GM21619 (cell line): ENCODE measurements around the gene BCAT1.
"Not testable (repeated sequence)": the region's sequence is repeated elsewhere in the genome, so short reads cannot be mapped to it uniquely, and the experiment has no call there.

Experiments
- ATAC-seq: cut with Tn5 transposase; IDR thresholded peaks from one replicate; pipeline ENCODE4 v1.9.1; 2021; ENCODE audit not compliant: unreplicated experiment

Gene BCAT1

DNA sequence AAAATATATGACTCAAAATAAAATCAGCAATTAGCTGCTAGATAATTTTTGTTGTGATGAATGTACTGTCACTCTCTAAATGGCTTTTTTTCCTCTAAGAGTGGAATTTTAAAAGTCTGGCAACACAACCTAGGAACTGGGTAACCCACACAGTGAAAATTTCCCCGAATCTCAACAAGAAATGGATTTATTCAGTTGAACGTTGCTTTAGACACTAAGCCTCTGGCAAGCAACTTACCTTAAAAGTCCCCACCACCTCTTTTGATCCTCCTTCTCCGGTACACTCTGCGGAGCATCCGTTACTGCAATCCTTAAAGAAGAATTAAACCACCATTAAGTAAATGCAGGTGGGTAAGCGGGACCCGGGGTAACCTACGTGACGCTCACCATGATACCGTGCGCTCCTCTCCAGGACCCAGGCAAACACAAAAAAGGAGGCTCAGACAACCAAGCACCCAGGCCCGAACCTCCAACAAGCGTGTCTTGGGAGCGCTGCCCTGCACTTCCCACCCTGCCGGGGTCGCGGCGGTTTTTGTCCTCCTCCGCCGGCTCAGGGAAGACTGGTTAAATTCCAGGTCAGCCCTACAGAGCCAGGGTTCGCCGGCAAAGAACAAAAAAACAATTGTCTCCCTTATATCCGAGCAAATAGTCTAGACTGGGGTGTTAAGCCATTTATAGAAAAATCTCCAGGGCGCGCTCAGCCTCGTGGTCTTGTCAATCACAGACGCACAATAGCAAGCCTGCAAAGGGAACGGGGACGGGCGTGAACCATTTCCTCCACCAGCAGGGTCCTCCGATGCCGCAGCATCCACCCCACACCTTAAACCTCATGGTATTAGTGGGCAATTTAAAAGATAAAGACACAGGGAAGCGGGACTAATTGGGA, 47.1 kb downstream of the BCAT1 start:
- no peak for ATAC-seq

DNA sequence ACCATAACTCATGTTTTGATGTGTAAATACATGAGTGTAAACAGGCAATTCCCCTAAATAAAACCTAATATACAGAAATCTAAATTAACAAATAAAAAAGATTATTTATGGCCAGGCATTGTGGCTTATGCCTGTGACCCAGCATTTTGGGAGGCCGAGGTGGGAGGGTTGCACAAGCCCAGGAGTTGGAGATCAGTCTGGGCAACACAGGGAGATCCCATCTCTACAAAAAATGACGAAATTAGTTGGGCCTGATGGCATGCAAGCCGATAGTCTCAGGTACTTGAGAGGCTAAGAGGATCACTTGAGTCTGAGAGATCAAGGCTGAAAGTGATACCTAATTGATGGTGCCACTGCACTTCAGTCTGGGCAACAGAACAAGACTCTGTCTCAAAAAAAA, 48.7 kb downstream of the BCAT1 start:
- no peak for ATAC-seq

DNA sequence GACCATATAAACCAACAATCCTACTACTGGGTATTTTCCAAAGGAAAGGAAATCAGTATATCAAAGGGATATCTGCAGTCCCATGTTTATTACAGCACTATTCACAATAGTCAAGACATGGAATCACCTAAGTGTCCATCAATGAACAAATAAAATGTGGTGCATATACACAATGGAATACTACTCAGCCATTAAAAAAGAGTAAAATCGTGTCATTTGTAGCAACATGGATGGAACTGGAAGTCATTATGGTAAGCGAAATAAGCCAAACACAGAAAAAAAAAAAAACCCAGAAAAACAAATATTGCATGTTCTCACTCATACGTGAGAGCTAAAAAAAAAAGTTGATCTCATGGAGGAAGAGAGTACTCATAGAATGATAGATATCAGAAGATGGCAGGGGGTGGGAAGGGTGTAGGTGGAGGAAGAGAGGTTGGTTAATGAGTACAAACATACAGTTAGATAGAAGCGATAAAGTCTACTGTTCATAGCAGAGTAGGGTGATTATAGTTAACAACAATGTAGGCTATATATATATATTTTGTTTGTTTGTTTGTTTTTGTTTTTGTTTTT, 49.3 kb downstream of the BCAT1 start:
- no peak for ATAC-seq

DNA sequence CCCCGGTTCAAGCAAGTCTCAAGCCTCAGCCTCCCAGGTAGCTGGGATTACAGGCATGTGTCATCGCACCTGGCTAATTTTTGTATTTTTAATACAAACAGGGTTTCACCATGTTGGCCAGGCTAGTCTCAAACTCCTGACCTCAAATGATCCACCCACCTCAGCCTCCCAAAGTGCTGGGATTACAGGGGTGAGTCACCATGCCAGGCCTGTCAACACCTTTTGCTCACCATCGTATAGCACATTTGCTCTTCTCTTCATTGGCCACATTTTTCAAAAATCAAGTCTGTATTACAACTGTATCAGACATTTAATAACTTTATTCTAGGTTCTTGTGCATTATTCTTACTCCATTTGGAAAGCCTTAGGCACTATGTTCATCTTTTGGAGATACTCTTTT, 50.3 kb downstream of the BCAT1 start:
- no peak for ATAC-seq

GRCh38 chr12:24898185-24898584, 50.7 kb downstream of the BCAT1 start:
- ATAC-seq: no peak

- ATAC-seq: no peak
Measured at GRCh38 chr12:24896171-24896570, 52.7 kb downstream of the BCAT1 start.

GRCh38 chr12:24895612-24896011, 53.3 kb downstream of the BCAT1 start:
- ATAC-seq: no peak

- ATAC-seq: no peak
Measured at GRCh38 chr12:24894879-24895278, 54.0 kb downstream of the BCAT1 start.

GRCh38 chr12:24890048-24890803, 58.7 kb downstream of the BCAT1 start:
- ATAC-seq: no peak

DNA sequence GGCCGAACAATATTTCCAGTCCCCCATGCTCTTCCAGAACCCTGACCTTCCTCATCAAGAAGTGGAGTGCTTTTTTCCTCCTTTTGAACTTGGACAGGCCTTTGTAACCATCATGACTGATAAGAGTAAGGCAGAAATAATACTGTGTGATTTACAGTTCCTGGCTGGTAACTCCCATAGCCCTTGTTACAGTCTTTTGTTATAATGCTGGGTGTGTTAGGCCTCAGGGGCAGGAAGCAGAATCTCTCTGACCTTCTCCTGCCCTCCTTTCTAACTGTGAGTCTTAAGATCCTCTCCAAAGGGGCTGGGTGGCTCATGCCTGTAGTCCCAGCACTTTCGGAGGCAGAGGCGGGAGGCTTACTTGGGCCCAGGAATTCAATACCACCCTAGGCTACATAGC, 59.5 kb downstream of the BCAT1 start:
- no peak for ATAC-seq

GRCh38 chr12:24888813-24889212, 60.1 kb downstream of the BCAT1 start:
- ATAC-seq: no peak

DNA sequence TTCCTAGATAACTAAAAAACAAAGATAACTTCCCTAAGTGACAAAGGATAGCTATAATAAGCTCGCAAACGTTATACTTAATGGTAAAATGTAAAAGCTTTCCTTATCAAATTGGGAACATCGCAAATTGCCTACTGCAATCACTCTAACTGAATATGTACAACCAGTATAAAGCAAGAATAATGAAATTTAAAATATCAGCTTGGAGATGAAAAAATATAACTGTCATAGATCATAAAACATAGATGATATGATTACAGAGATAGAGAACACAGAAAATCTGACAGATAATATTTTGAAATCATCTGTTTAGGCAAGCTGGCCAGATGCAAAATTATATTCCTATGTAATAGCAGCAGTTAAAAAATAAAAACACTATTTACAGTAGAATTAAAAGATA, 64.0 kb downstream of the BCAT1 start:
- ATAC-seq: no peak

GRCh38 chr12:24881724-24882371, 67.1 kb downstream of the BCAT1 start:
- ATAC-seq: no peak

- ATAC-seq: no peak
Measured at GRCh38 chr12:24881227-24881626, 67.7 kb downstream of the BCAT1 start.

DNA sequence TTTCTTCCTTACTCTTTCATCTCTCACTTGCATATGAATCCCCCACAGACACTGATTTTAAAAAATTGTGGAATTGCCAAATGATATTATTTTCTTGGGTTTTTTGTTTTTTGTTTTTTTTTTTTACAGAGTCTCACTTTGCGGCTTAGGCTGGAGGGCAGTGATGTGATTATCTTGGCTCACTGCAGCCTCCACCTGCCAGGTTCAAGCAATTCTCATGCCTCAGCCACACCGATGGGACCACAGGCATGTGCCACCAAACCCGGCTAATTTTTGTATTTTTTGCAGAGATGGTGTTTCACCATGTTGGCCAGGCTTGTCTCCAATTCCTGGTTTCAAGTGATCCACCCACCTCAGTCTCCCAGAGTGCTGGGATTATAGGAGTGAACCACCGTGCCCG, 68.2 kb downstream of the BCAT1 start:
- no peak for ATAC-seq

DNA sequence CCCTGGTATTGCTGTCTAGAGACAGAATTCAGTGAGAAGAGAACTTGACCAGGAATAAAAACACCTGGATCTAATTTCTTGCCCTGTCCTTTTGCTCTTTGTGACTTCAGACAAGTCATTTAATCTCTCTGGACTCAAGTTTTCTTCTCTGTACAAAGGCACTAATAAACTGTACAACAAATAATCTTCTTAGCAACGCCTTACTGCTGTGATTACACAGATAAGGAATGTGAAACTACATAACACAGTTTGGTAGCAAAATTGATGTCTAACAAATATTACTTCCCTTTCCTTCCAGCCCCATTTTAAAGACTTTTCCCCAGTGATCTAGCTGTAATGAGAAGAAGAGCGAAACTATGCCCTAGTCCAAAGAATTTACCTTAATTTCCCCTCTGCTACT, 69.3 kb downstream of the BCAT1 start:
- ATAC-seq: no peak

DNA sequence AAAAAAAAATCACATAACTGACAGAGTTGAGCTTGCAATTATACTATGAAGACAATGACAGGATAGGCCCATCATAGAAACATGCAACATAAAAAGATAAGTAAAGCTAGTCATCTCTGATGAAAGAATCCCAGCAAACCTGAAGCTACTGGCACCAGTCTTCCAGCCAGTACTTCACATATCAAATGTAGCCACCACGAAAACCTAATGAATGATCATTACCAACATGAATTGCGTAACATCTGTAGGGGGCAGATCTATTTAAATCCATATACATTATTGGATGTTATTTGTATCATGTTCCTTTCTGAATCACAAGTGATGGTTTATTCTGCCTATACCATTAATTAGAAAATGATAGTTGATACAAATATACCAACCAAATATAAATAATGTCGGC, 73.9 kb downstream of the BCAT1 start:
- no peak for ATAC-seq

DNA sequence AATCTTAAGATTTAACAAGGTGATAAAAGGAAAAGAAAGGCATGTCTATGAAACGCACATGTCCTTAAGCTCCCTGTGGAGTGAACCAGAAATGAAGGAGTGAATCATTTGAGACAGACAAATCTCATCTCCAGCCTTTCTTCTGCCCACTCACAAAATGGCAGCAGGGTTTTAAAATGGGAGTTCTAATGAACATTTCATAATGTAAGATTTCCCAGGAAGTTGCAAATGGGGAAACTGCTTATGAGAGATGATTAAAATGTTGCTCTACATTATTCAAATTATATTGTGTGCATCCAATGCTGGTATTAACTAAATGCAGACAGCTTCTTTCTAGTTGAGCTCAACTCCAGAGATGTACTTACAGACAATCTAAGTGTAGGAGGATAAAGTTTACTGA, 76.7 kb downstream of the BCAT1 start:
- no peak for ATAC-seq

DNA sequence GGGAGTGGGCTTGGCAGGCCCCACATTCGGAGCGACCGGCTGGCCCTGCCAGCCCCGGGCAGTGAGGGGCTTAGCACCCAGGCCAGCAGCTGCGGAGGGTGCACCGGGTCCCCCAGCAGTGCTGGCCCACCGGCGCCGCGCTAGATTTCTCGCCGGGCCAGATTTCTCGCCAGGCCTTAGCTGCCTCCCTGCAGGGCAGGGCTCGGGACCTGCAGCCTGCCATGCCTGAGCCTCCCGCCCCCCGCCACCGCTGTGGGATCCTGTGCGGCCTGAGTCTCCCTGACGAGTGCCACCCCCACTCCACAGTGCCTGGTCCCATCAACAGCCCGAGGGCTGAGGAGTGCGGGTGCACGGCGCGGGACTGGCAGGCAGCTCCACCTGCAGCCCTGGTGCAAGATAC, 82.8 kb downstream of the BCAT1 start:
- ATAC-seq: not testable (repeated sequence)

DNA sequence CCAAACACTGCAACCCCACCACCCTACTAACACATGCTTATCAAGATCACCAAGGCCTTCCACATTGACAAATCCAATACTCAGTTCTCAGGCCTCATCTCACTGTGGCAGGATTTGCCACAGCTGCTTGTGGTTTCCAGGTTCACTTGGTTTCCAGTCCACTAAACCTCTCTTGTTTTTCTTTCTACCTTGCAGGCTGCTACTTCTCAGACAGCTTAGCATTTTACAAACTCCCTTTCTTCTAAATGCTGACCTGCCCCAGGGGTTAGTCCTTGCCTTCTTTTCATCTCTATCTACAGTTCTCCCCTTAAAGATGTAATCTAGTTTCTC, 84.1 kb downstream of the BCAT1 start:
- no peak for ATAC-seq

GRCh38 chr12:24861766-24862540, 86.9 kb downstream of the BCAT1 start:
- no peak for ATAC-seq
